ENCODE results near the gene THAP3. TPM values are rescaled to one million over a fixed set of nuclear protein-coding genes. Genes with fewer than 3 reads are reported as not detected.
A peak's percentile ranks its signal among the peaks of the same experiment; 100 is the strongest.

The THAP3 gene
- total RNA-seq, 1 experiment from 2014 or later: 14.6 TPM

DNA sequence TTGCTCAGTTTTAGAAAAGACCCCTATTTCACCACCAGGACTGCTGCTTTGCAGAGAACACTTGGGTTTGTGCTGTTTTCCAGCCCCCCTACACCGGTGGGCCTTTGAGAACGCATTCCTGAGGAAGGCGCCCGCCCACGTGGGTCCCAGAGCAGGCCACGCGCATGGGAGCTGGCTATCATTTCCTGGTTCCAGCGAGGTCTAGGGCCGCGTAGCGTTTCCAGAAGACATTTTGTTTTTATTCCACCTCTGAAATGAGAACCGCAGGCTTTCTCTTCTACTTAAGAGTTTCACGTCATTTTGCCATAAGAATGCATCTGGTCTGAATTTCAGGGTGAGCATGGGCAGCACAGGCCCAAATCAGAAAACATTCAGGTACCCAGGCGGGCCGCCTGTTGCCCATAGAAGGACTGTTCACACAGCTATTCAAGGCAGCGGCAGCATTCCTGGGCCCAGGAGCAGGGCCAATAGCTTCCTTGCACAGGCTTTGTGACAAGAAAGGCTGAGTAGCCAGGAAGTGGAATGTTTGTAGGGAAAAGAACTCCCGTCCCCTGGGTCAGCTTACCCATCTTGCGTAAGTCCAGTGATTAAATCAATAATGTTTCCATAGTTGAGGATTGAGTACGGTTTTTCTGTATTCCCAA is 20.6 kb upstream of the THAP3 start:
- peaks cover 2% of the 10 kb centered on the region; the same call in 1 of the 2 replicates for H3F3A ChIP-seq (ENCODE audit: insufficient read depth, low read depth)
- H3K36me3 ChIP-seq (ENCODE audit: low read depth): no peaks in the 10 kb centered on the region
- H3K9me2 ChIP-seq (ENCODE audit: insufficient read depth): no peaks in the 10 kb centered on the region
- no peaks in the 10 kb centered on the region for H4K20me1 ChIP-seq (ENCODE audit: insufficient read depth)
- peak overlapping the region; percentile 99 for H3K4me2 ChIP-seq
- peak in 1 of 2 experiments; percentile 47 for DNase-seq
- TF ChIP-seq EZH2 (IDR thresholded peaks at IDR 0.05; ENCODE audit: low read depth): no peak
- TF ChIP-seq, protein P1, sequence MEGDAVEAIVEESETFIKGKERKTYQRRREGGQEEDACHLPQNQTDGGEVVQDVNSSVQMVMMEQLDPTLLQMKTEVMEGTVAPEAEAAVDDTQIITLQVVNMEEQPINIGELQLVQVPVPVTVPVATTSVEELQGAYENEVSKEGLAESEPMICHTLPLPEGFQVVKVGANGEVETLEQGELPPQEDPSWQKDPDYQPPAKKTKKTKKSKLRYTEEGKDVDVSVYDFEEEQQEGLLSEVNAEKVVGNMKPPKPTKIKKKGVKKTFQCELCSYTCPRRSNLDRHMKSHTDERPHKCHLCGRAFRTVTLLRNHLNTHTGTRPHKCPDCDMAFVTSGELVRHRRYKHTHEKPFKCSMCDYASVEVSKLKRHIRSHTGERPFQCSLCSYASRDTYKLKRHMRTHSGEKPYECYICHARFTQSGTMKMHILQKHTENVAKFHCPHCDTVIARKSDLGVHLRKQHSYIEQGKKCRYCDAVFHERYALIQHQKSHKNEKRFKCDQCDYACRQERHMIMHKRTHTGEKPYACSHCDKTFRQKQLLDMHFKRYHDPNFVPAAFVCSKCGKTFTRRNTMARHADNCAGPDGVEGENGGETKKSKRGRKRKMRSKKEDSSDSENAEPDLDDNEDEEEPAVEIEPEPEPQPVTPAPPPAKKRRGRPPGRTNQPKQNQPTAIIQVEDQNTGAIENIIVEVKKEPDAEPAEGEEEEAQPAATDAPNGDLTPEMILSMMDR (conservative IDR thresholded peaks at IDR 0.05): no peak
- no peak overlapping the region for H3K4me3 ChIP-seq
- no peaks in the 10 kb centered on the region for H3K9me3 ChIP-seq (ENCODE audit: insufficient read depth, low read depth)
- intact Hi-C loops (cut with micrococcal nuclease; ENCODE audit: unreplicated experiment): loop anchor here (5.0 kb wide), 1 partner anchor 112 kb away; the partner anchor contains the start of gene PLEKHG5
- H2AFZ ChIP-seq: no peak overlapping the region
- CTCF ChIA-PET: interaction anchor here (0.6 to 1.0 kb wide), 2 partner anchors 50 to 310 kb away, joined by 3 read pairs; partner anchors contain the start of gene NOL9
- H3K27me3 ChIP-seq (ENCODE audit: insufficient read depth, low read depth): no peaks in the 10 kb centered on the region
- H3K4me1 ChIP-seq (replicated peaks; ENCODE audit: insufficient read depth): no peaks in the 10 kb centered on the region
- POLR2A ChIA-PET (ENCODE audit: unreplicated experiment): interaction anchor here (0.5 to 0.6 kb wide), 3 partner anchors 19 to 164 kb away, joined by 3 read pairs; no protein-coding TSS in a partner anchor
- no TSS peak for BruUV-seq (replicated peaks)
- H3K27ac ChIP-seq: no peak overlapping the region
- H3K79me2 ChIP-seq (ENCODE audit: low read depth): peaks cover 26% of the 10 kb centered on the region

DNA sequence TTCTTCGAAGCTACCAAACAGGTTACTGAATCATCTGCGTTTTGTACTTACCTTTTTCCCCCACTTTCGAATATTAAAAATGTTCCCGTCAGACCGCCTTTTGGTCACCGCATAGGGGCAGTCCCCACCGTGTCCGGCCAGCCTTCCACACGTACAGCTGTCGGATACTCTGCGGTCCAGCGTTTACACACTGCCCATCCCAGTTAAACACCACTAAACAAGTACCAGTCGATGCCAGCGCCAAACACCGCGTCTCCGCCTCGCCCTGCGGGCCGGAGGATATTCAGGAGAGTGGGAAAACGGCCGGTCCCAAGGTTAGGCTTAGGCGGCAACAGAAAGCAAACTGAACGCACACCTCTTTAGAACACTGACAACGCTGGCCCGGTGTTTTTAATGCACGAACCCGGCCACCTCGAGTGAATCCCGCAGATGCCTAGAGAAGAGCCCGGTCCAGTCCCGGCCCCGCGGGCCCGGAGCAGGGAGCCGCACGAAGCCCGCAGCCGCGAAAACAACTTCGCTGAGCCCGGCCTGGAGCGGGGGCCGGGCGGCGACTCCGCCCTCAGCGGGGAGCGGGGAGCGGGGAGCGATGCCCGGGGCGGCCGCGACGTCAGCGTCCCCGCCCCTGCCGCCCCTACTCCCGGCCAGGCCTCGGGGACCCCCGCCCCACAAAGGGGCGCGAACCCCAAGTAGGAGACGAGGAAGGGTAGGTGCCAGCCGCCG is 11.9 kb upstream of the THAP3 start:
- Histone ChIP-seq H3K79me2 (ENCODE audit: low read depth) (peaks cover 28% of the 10 kb centered on the region), H3K27me3 (ENCODE audit: insufficient read depth, low read depth) (no peaks in the 10 kb centered on the region), H3K27ac (peak overlapping the region; percentile 73), H2AFZ (peak overlapping the region; percentile 77), H3K36me3 (ENCODE audit: low read depth) (no peaks in the 10 kb centered on the region), H3K4me1 (replicated peaks; ENCODE audit: insufficient read depth) (peaks cover 11% of the 10 kb centered on the region), H3F3A (ENCODE audit: insufficient read depth, low read depth) (peaks cover 18% of the 10 kb centered on the region), H3K4me2 (peak overlapping the region; percentile 87), H4K20me1 (ENCODE audit: insufficient read depth) (0 out of 2 replicates have a peak, but pooled peaks cover 6% of the 10 kb centered on the region), H3K4me3 (peak overlapping the region; percentile 64), H3K9me2 (ENCODE audit: insufficient read depth) (no peaks in the 10 kb centered on the region), H3K9me3 (ENCODE audit: insufficient read depth, low read depth) (no peaks in the 10 kb centered on the region)
- intact Hi-C loops (cut with micrococcal nuclease; ENCODE audit: unreplicated experiment): loop anchor here (1.0 to 10.0 kb wide), 2 partner anchors 12 to 388 kb away; no protein-coding TSS in a partner anchor
- TSS peak; percentile 43 for BruUV-seq (replicated peaks)
- ChIA-PET CTCF (interaction anchor here (0.6 kb wide), 1 partner anchor 58 kb away, joined by 3 read pairs; no protein-coding TSS in a partner anchor), POLR2A (ENCODE audit: unreplicated experiment) (no interaction called here)
- DNase-seq: peak; percentile 60 to 74
- TF ChIP-seq, protein P1 (conservative IDR thresholded peaks at IDR 0.05): no peak
- TF ChIP-seq EZH2 (IDR thresholded peaks at IDR 0.05; ENCODE audit: low read depth): no peak

DNA sequence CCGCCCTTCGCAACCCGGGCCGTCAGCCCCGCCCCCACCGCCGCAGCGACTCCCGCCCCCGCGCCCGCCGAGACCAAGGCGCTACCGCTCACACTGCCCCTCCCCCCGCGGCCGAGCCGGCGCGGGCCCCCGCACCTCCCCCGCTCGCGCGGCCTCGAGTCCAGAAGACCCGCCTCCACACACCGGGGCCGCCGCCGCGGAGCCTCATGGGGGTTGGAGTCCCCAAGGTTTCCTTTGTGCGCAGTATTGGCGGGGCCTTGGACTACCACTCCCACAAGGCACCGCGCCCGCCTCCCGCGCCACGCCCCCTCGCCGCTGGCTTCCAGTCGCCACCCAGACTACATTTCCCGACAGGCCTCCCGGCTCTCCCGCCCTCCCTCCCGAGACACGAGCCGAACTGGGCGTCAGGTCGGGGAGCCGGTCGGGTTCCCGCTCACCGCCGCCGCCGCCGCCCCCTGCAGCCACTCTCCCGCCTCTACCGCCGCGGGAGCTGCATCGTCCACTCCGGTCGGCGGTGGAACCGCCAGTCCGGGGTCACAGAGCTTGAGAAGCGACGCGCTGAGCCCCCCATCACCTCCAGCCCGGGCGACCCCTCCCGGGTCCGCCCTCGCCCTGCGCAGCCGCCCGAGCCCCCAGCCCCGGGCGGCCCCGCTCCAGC is 11.2 kb upstream of the THAP3 start, which contains the start of gene PHF13:
Gene PHF13, plus strand, starts transcription at position 371 of the 658 bp plus-strand sequence. CDS start 336 bp downstream, outside the sequence.
- intact Hi-C loops (cut with micrococcal nuclease; ENCODE audit: unreplicated experiment): loop anchor here (1.0 to 10.0 kb wide), 2 partner anchors 12 to 389 kb away; no protein-coding TSS in a partner anchor
- no TSS peak for BruUV-seq (replicated peaks)
- no peaks in the 10 kb centered on the region for H3K27me3 ChIP-seq (ENCODE audit: insufficient read depth, low read depth)
- H3K36me3 ChIP-seq (ENCODE audit: low read depth): no peaks in the 10 kb centered on the region
- ChIA-PET CTCF (interaction anchor here (0.6 kb wide), 1 partner anchor 59 kb away, joined by 3 read pairs; no protein-coding TSS in a partner anchor), POLR2A (ENCODE audit: unreplicated experiment) (no interaction called here)
- H3F3A ChIP-seq (ENCODE audit: insufficient read depth, low read depth): peaks cover 18% of the 10 kb centered on the region
- H3K4me1 ChIP-seq (replicated peaks; ENCODE audit: insufficient read depth): peaks cover 11% of the 10 kb centered on the region
- peak within 1 kb of the TSS; percentile 73 for H3K27ac ChIP-seq
- peak; percentile 87 to 99 for DNase-seq
- peaks cover 30% of the 10 kb centered on the region for H3K79me2 ChIP-seq (ENCODE audit: low read depth)
- no peaks in the 10 kb centered on the region for H3K9me3 ChIP-seq (ENCODE audit: insufficient read depth, low read depth)
- no peaks in the 10 kb centered on the region for H3K9me2 ChIP-seq (ENCODE audit: insufficient read depth)
- peak within 1 kb of the TSS; percentile 64 for H3K4me3 ChIP-seq
- TF ChIP-seq, protein P1 (conservative IDR thresholded peaks at IDR 0.05): no peak
- TF ChIP-seq EZH2 (IDR thresholded peaks at IDR 0.05; ENCODE audit: low read depth): no peak
- peak within 1 kb of the TSS; percentile 87 for H3K4me2 ChIP-seq
- H4K20me1 ChIP-seq (ENCODE audit: insufficient read depth): 0 out of 2 replicates have a peak, but pooled peaks cover 6% of the 10 kb centered on the region
- H2AFZ ChIP-seq: peak within 1 kb of the TSS; percentile 77

Data from PC-9 (cell line).